ENCODE data around the gene GARNL3.

Gene GARNL3

GRCh38 chr9:127390248-127390545 lies 125.6 kb downstream of the GARNL3 start:
- Histone ChIP-seq H3K27me3 (replicated peaks in 2 of 5; ENCODE audit: control insufficient read depth in 4 of 5, insufficient read depth in 5 of 5, low read length in 4 of 5) (peaks cover 3 to 21% (median 3%) of the 10 kb centered on the region in 5 experiments), H3K4me3 (ENCODE audit: control insufficient read depth in 1 of 7, extremely low read depth in 1 of 7, insufficient read depth in 4 of 7, low read depth in 2 of 7, low read length in 6 of 7) (peak overlapping the region in 1 of 7 experiments; percentile 12), H3K36me3 (ENCODE audit: control insufficient read depth in 4 of 4, insufficient read depth in 4 of 4, low read length in 3 of 4) (no peaks in the 10 kb centered on the region), H3K27ac (ENCODE audit: insufficient read depth in 1 of 2, low read depth in 1 of 2, low read length in 2 of 2, poor library complexity in 1 of 2, severe bottlenecking in 2 of 2) (no peak overlapping the region), H3K4me1 (ENCODE audit: control extremely low read depth in 1 of 4, control insufficient read depth in 4 of 4, insufficient read depth in 4 of 4, low read length in 3 of 4) (peaks cover 5 to 36% (median 20%) of the 10 kb centered on the region in 4 experiments), H3K9me3 (ENCODE audit: control extremely low read depth in 1 of 5, control insufficient read depth in 4 of 5, insufficient read depth in 2 of 5, low read depth in 1 of 5, low read length in 4 of 5) (no peaks in the 10 kb centered on the region)
- CTCF ChIA-PET, result interaction anchor here (0.6 to 1.8 kb wide), 2 partner anchors 9 to 18 kb away, joined by 5 to 6 read pairs; no protein-coding TSS in a partner anchor
- peak; percentile 43 to 77 (median 60) for DNase-seq
- POLR2A ChIA-PET, result no interaction called here
- no CpG with 5 or more reads among the region's 2 CpGs for WGBS (ENCODE audit: insufficient coverage)

- H3K9me3 ChIP-seq (ENCODE audit: control extremely low read depth in 1 of 5, control insufficient read depth in 4 of 5, insufficient read depth in 2 of 5, low read depth in 1 of 5, low read length in 4 of 5), result no peaks in the 10 kb centered on the region
- no peaks in the 10 kb centered on the region for H3K36me3 ChIP-seq (ENCODE audit: control insufficient read depth in 4 of 4, insufficient read depth in 4 of 4, low read length in 3 of 4)
- 39% methylated on average over 5 of the region's 5 CpGs for WGBS (ENCODE audit: insufficient coverage)
- peaks cover 5 to 36% (median 20%) of the 10 kb centered on the region in 4 experiments for H3K4me1 ChIP-seq (ENCODE audit: control extremely low read depth in 1 of 4, control insufficient read depth in 4 of 4, insufficient read depth in 4 of 4, low read length in 3 of 4)
- no peak for DNase-seq
- H3K27ac ChIP-seq (ENCODE audit: insufficient read depth in 1 of 2, low read depth in 1 of 2, low read length in 2 of 2, poor library complexity in 1 of 2, severe bottlenecking in 2 of 2), result no peak overlapping the region
- no peak overlapping the region for H3K4me3 ChIP-seq (ENCODE audit: control insufficient read depth in 1 of 7, extremely low read depth in 1 of 7, insufficient read depth in 4 of 7, low read depth in 2 of 7, low read length in 6 of 7)
- ChIA-PET CTCF (interaction anchor here (0.6 kb wide), 1 partner anchor 17 kb away, joined by 5 read pairs; no protein-coding TSS in a partner anchor), POLR2A (no interaction called here)
- peaks cover 2 to 24% (median 7%) of the 10 kb centered on the region in 5 experiments for H3K27me3 ChIP-seq (replicated peaks in 2 of 5; ENCODE audit: control insufficient read depth in 4 of 5, insufficient read depth in 5 of 5, low read length in 4 of 5)
These were observed 126.0 kb downstream of the GARNL3 start for GRCh38 chr9:127390563-127390962.

DNA sequence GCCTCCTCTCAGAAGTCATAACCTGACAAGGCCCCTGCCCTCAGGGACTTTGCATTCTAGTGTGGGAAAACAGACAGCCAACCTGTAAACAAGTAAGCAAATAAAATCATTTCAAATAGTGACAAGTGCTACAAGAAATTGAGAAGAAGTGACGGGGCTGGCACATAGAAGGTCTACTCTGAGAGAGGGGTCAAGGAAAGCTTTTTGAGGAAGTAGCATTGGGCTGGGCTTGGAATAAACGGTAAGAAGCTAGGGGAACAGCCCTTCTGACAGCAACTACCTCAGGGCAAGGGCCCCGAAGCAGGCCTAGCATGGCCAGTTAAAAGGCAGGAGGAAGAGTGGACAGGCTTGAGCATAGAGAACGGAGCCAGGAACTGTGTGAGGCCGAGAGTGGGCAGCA lies 127.6 kb downstream of the GARNL3 start:
- ChIA-PET POLR2A (interaction anchor here (0.7 kb wide), 1 partner anchor 783 kb away, joined by 3 read pairs; no protein-coding TSS in a partner anchor), CTCF (interaction anchor here (0.8 to 1.3 kb wide), 3 partner anchors 166 to 179 kb away, joined by 3 read pairs; no protein-coding TSS in a partner anchor)
- peaks cover 0 to 12% (median 8%) of the 10 kb centered on the region in 5 experiments for H3K27me3 ChIP-seq (replicated peaks in 2 of 5; ENCODE audit: control insufficient read depth in 4 of 5, insufficient read depth in 5 of 5, low read length in 4 of 5)
- H3K4me3 ChIP-seq (ENCODE audit: control insufficient read depth in 1 of 7, extremely low read depth in 1 of 7, insufficient read depth in 4 of 7, low read depth in 2 of 7, low read length in 6 of 7), result no peak overlapping the region
- H3K36me3 ChIP-seq (ENCODE audit: control insufficient read depth in 4 of 4, insufficient read depth in 4 of 4, low read length in 3 of 4), result no peaks in the 10 kb centered on the region
- no peaks in the 10 kb centered on the region for H3K9me3 ChIP-seq (ENCODE audit: control extremely low read depth in 1 of 5, control insufficient read depth in 4 of 5, insufficient read depth in 2 of 5, low read depth in 1 of 5, low read length in 4 of 5)
- 64% methylated on average over 5 of the region's 5 CpGs for WGBS (ENCODE audit: insufficient coverage)
- H3K27ac ChIP-seq (ENCODE audit: insufficient read depth in 1 of 2, low read depth in 1 of 2, low read length in 2 of 2, poor library complexity in 1 of 2, severe bottlenecking in 2 of 2), result no peak overlapping the region
- H3K4me1 ChIP-seq (ENCODE audit: control extremely low read depth in 1 of 4, control insufficient read depth in 4 of 4, insufficient read depth in 4 of 4, low read length in 3 of 4), result peaks cover 5 to 43% (median 26%) of the 10 kb centered on the region in 4 experiments
- DNase-seq, result peak in 1 of 3 donors; percentile 41

GRCh38 chr9:127392976-127393375 lies 128.4 kb downstream of the GARNL3 start:
- Histone ChIP-seq H3K4me3 (ENCODE audit: control insufficient read depth in 1 of 7, extremely low read depth in 1 of 7, insufficient read depth in 4 of 7, low read depth in 2 of 7, low read length in 6 of 7) (no peak overlapping the region), H3K27ac (ENCODE audit: insufficient read depth in 1 of 2, low read depth in 1 of 2, low read length in 2 of 2, poor library complexity in 1 of 2, severe bottlenecking in 2 of 2) (no peak overlapping the region), H3K4me1 (ENCODE audit: control extremely low read depth in 1 of 4, control insufficient read depth in 4 of 4, insufficient read depth in 4 of 4, low read length in 3 of 4) (peaks cover 5 to 46% (median 30%) of the 10 kb centered on the region in 4 experiments), H3K36me3 (ENCODE audit: control insufficient read depth in 4 of 4, insufficient read depth in 4 of 4, low read length in 3 of 4) (no peaks in the 10 kb centered on the region), H3K9me3 (ENCODE audit: control extremely low read depth in 1 of 5, control insufficient read depth in 4 of 5, insufficient read depth in 2 of 5, low read depth in 1 of 5, low read length in 4 of 5) (no peaks in the 10 kb centered on the region), H3K27me3 (replicated peaks in 2 of 5; ENCODE audit: control insufficient read depth in 4 of 5, insufficient read depth in 5 of 5, low read length in 4 of 5) (peaks cover 0 to 12% (median 8%) of the 10 kb centered on the region in 5 experiments)
- CTCF ChIA-PET, result interaction anchor here (0.8 to 1.9 kb wide), 4 partner anchors 13 to 179 kb away, joined by 3 to 4 read pairs (median 3); no protein-coding TSS in a partner anchor
- POLR2A ChIA-PET, result no interaction called here
- WGBS (ENCODE audit: insufficient coverage), result 98% methylated on average over 5 of the region's 5 CpGs
- DNase-seq, result no peak

DNA sequence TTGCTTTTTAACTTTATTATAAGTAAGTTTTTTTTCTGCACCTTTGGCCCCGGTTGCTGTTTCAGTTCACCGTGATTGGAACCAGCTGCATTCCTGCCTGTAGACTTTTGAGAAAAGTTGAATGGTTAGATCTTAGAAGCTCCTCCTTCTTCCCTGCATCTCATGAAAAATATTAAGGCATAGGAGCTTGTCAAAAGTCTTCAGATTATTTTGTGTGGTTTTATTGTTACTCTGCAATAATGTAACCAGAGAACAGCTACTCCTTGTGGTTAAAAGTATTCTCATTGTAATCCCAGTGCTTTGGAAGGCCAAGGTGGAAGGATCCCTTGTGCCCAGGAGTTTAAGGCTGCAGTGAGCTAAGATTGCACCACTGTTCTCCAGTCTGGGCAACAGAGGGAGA lies 129.1 kb downstream of the GARNL3 start:
- no peak for DNase-seq
- ChIA-PET CTCF (interaction anchor here (1.1 to 1.9 kb wide), 3 partner anchors 13 to 33 kb away, joined by 3 to 4 read pairs (median 3); no protein-coding TSS in a partner anchor), POLR2A (no interaction called here)
- H3K9me3 ChIP-seq (ENCODE audit: control extremely low read depth in 1 of 5, control insufficient read depth in 4 of 5, insufficient read depth in 2 of 5, low read depth in 1 of 5, low read length in 4 of 5), result no peaks in the 10 kb centered on the region
- H3K4me1 ChIP-seq (ENCODE audit: control extremely low read depth in 1 of 4, control insufficient read depth in 4 of 4, insufficient read depth in 4 of 4, low read length in 3 of 4), result peaks cover 5 to 46% (median 29%) of the 10 kb centered on the region in 4 experiments
- H3K27ac ChIP-seq (ENCODE audit: insufficient read depth in 1 of 2, low read depth in 1 of 2, low read length in 2 of 2, poor library complexity in 1 of 2, severe bottlenecking in 2 of 2), result no peak overlapping the region
- H3K36me3 ChIP-seq (ENCODE audit: control insufficient read depth in 4 of 4, insufficient read depth in 4 of 4, low read length in 3 of 4), result no peaks in the 10 kb centered on the region
- no CpG with 5 or more reads among the region's 2 CpGs for WGBS (ENCODE audit: insufficient coverage)
- no peak overlapping the region for H3K4me3 ChIP-seq (ENCODE audit: control insufficient read depth in 1 of 7, extremely low read depth in 1 of 7, insufficient read depth in 4 of 7, low read depth in 2 of 7, low read length in 6 of 7)
- H3K27me3 ChIP-seq (replicated peaks in 2 of 5; ENCODE audit: control insufficient read depth in 4 of 5, insufficient read depth in 5 of 5, low read length in 4 of 5), result peaks cover 0 to 16% (median 12%) of the 10 kb centered on the region in 5 experiments

DNA sequence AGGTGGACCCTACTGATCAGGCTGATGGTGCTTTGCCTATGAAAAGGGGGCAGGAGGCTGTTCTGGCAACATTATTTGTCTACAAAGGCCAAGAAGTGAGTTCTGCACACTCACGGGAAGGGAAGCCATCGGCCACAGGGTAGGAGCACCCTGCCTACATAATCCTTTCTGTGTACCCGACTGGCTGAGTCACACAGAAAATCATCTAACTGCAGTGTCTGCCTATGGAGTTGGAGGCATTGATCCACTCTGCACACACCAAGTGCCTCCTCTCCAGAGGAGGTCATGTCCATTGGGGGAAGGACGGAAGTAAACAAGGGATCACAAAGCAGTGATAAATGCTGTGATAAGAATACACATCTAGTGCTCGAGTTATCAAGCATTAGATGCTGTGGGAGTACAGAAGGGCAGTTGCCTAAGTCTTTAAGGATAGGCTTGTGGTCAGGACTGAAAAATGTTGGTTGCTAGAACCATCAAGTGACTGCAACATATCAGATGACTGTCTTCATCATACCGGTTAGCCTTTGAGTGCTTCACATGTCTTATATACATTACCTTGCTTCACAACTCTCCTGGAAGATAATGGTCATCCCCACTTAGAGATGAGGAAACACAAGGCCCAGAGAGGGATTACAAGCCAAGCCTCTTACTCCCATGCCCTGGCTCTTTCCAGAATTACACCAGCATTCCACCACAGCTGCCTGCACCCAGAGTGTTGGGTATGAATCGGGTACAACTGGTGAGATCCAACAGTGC lies 131.1 kb downstream of the GARNL3 start:
- no peak overlapping the region for H3K27ac ChIP-seq (ENCODE audit: insufficient read depth in 1 of 2, low read depth in 1 of 2, low read length in 2 of 2, poor library complexity in 1 of 2, severe bottlenecking in 2 of 2)
- DNase-seq, result no peak
- WGBS (ENCODE audit: insufficient coverage), result 90% methylated on average over 5 of the region's 7 CpGs
- POLR2A ChIA-PET, result no interaction called here
- no peaks in the 10 kb centered on the region for H3K36me3 ChIP-seq (ENCODE audit: control insufficient read depth in 4 of 4, insufficient read depth in 4 of 4, low read length in 3 of 4)
- H3K4me3 ChIP-seq (ENCODE audit: control insufficient read depth in 1 of 7, extremely low read depth in 1 of 7, insufficient read depth in 4 of 7, low read depth in 2 of 7, low read length in 6 of 7), result peak overlapping the region in 3 of 7 experiments; percentile 58 to 77 (median 66)
- CTCF ChIA-PET, result no interaction called here
- H3K27me3 ChIP-seq (replicated peaks in 2 of 5; ENCODE audit: control insufficient read depth in 4 of 5, insufficient read depth in 5 of 5, low read length in 4 of 5), result peaks cover 0 to 19% (median 14%) of the 10 kb centered on the region in 5 experiments
- H3K9me3 ChIP-seq (ENCODE audit: control extremely low read depth in 1 of 5, control insufficient read depth in 4 of 5, insufficient read depth in 2 of 5, low read depth in 1 of 5, low read length in 4 of 5), result no peaks in the 10 kb centered on the region
- peaks cover 0 to 31% (median 22%) of the 10 kb centered on the region in 4 experiments for H3K4me1 ChIP-seq (ENCODE audit: control extremely low read depth in 1 of 4, control insufficient read depth in 4 of 4, insufficient read depth in 4 of 4, low read length in 3 of 4)
